Fibroblast of lung (primary cell): Measurements from ENCODE around the gene FKBP9. TPM values are rescaled to one million over a fixed set of nuclear protein-coding genes. Genes with fewer than 3 reads are reported as not detected.
A peak's percentile ranks its signal among the peaks of the same experiment; 100 is the strongest.

Experiments
- DNase-seq, 2 donors: peaks; one replicate each; pipeline versions ENCODE4 v3.0.0 to v3.0.0-alpha.2; 2010; ENCODE audit warnings: low read depth in 2 of 2
- H2AFZ ChIP-seq: 2 replicates; pipeline ENCODE4 v1.5.1; 2012; ENCODE audit warnings: low read length, control low read depth, inconsistent platforms
- H3K27ac ChIP-seq: 2 replicates; pipeline ENCODE4 v1.5.1; 2011; ENCODE audit warnings: low read length, control low read depth; ENCODE audit not compliant: insufficient read depth
- H3K27me3 ChIP-seq: 2 replicates; pipeline ENCODE4 v1.5.1; 2011; ENCODE audit warnings: mild to moderate bottlenecking, low read length; ENCODE audit not compliant: control insufficient read depth, insufficient read depth
- H3K36me3 ChIP-seq: 2 replicates; pipeline ENCODE4 v1.5.1; 2011; ENCODE audit warnings: low read length; ENCODE audit not compliant: control insufficient read depth, insufficient read depth
- H3K4me1 ChIP-seq: 2 replicates; pipeline ENCODE4 v1.5.1; 2011; ENCODE audit warnings: low read length; ENCODE audit not compliant: control insufficient read depth, insufficient read depth; ENCODE audit errors: extremely low read depth
- H3K4me2 ChIP-seq: 2 replicates; pipeline ENCODE4 v1.5.1; 2011; ENCODE audit warnings: low read length, control low read depth; ENCODE audit not compliant: insufficient read depth; ENCODE audit errors: extremely low read depth
- H3K4me3 ChIP-seq, 4 experiments: fragments of 200-600 bp in 1 of 4; sonication (generic) in 1 of 4; replicated peaks in 1 of 4; 2 replicates each; pipeline ENCODE4 v1.5.1; 2011 to 2016; ENCODE audit warnings: low read length in 4 of 4, low read depth in 3 of 4, mild to moderate bottlenecking in 3 of 4, control low read depth in 2 of 4, inconsistent platforms in 1 of 4, mixed read lengths in 1 of 4; ENCODE audit not compliant: insufficient read depth in 1 of 4; ENCODE audit errors: control extremely low read depth in 1 of 4
- H3K79me2 ChIP-seq: 2 replicates; pipeline ENCODE4 v1.5.1; 2012; ENCODE audit warnings: mild to moderate bottlenecking, low read length, inconsistent platforms; ENCODE audit not compliant: control insufficient read depth, insufficient read depth
- H3K9ac ChIP-seq: 2 replicates; pipeline ENCODE4 v1.5.1; 2011; ENCODE audit warnings: mild to moderate bottlenecking, low read length, control low read depth; ENCODE audit not compliant: insufficient read depth
- H3K9me3 ChIP-seq: 2 replicates; pipeline ENCODE4 v1.5.1; 2012; ENCODE audit warnings: low read depth, low read length; ENCODE audit not compliant: control insufficient read depth, insufficient read depth
- H4K20me1 ChIP-seq: 2 replicates; pipeline ENCODE4 v1.5.1; 2011; ENCODE audit warnings: low read length; ENCODE audit not compliant: control insufficient read depth, insufficient read depth; ENCODE audit errors: extremely low read depth
- CTCF ChIP-seq, 2 donors: IDR thresholded peaks in 1 of 2; conservative IDR thresholded peaks in 1 of 2; 1 replicate in 1 of 2; 2 replicates in 1 of 2; pipeline ENCODE4 v1.5.1; 2011 to 2012; ENCODE audit warnings: low read length in 2 of 2, control low read depth in 1 of 2, inconsistent platforms in 1 of 2, low read depth in 1 of 2, mild to moderate bottlenecking in 1 of 2
- EZH2 ChIP-seq: IDR thresholded peaks from 2 replicates; pipeline ENCODE4 v1.5.1; 2012; ENCODE audit warnings: low read length, control low read depth, mild to moderate bottlenecking; ENCODE audit errors: missing control alignments
- polyA plus RNA-seq, 2 donors: library from polyadenylated mRNA; depleted of rRNA in 1 of 2; stranded (reverse) in 1 of 2; unstranded in 1 of 2; fragments of >200 nt; gene quantifications; 2 replicates each; pipeline ENCODE4 v1.2.1, GENCODE V29; 2011 to 2012; ENCODE audit warnings: missing spikeins in 1 of 2
- total RNA-seq: library from RNA; depleted of rRNA; stranded (reverse); fragments of >200 nt; gene quantifications from 2 replicates; pipeline ENCODE4 v1.2.1, GENCODE V29; 2014

FKBP9 gene
- total and polyA plus RNA-seq, 2 donors (not counting 1 experiment from before 2014, with no cell fraction given) = 230 to 242 TPM

DNA sequence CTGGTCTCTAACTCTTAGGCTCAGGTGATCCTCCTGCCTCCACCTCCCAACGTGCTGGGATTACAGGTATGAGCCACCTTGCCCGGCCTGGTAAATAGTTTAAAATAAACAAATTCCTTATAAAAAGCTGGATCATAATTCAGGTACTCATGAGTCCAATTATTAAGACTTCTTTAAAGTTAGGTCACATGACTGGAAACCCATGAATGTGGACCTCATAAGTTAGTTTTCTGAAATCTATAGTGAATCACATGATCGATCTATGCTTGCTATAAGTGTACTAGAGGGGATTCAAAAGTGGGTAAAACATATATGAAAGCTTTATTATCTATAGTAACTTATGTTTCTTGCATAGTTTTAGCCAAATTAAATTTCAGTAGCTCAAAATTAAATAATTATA is 91.0 kb downstream of the FKBP9 start:
- DNase-seq = no peak
- H3K36me3 ChIP-seq = no peaks in the 10 kb centered on the region
- H3K9ac ChIP-seq = no peak overlapping the region
- TF ChIP-seq CTCF (conservative IDR thresholded peaks at IDR 0.05 in 1 of 2, IDR thresholded peaks at IDR 0.05 in 1 of 2; ENCODE audit: low read depth in 1 of 2, low read length in 2 of 2) = no peak
- TF ChIP-seq EZH2 = no peak
- no peak overlapping the region for H3K27ac ChIP-seq
- no peak overlapping the region for H3K4me2 ChIP-seq
- H3K27me3 ChIP-seq = no peaks in the 10 kb centered on the region
- no peaks in the 10 kb centered on the region for H4K20me1 ChIP-seq
- H3K4me1 ChIP-seq = no peaks in the 10 kb centered on the region
- no peak overlapping the region for H2AFZ ChIP-seq
- no peak overlapping the region for H3K4me3 ChIP-seq
- no peaks in the 10 kb centered on the region for H3K9me3 ChIP-seq
- peaks cover 53% of the 10 kb centered on the region for H3K79me2 ChIP-seq

- H3K9ac ChIP-seq = no peak overlapping the region
- TF ChIP-seq CTCF (conservative IDR thresholded peaks at IDR 0.05 in 1 of 2, IDR thresholded peaks at IDR 0.05 in 1 of 2; ENCODE audit: low read depth in 1 of 2, low read length in 2 of 2) (no peak), EZH2 (no peak)
- no peak overlapping the region for H3K27ac ChIP-seq
- no peak overlapping the region for H2AFZ ChIP-seq
- no peak for DNase-seq
- H3K4me2 ChIP-seq = no peak overlapping the region
- no peaks in the 10 kb centered on the region for H4K20me1 ChIP-seq
- H3K9me3 ChIP-seq = no peaks in the 10 kb centered on the region
- peaks cover 54% of the 10 kb centered on the region for H3K79me2 ChIP-seq
- no peaks in the 10 kb centered on the region for H3K4me1 ChIP-seq
- H3K36me3 ChIP-seq = no peaks in the 10 kb centered on the region
- no peak overlapping the region for H3K4me3 ChIP-seq
- H3K27me3 ChIP-seq = no peaks in the 10 kb centered on the region
These were observed 91.5 kb downstream of the FKBP9 start for GRCh38 chr7:33048704-33049103.

DNA sequence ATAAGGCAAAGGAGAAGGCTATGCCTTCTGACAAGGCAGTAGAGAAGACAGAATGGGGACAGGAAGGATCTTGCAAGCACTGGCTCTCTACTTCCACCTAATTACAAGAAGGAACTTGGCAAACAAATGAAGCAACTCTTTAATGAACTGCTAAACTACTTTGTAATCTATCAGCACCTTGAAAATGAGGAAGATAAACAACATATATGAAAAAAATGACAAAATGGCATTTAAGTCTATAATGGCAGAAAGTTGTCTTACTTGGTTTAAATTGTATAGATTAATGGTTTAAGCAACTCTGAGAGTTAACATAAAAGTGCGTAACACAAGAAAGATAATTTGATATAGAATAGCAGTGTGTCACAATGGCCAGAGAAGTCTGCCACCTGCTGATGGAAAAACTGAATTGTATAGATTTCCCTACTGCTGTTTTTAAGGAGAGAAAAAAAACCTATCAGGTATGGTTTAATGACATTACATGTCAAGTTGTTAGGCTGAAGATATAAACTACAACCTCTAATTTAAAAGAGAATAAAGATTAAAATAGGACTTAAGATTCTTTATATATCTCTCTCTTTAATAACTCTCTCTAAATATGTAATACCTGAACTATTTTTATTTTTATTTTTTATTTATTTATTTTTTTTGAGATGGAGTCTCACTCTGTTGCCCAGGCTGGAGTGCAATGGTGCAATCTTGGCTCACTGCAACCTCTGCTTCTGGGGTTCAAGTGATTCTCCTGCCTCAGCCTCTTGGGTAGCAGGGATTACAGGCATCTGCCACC is 93.5 kb downstream of the FKBP9 start:
- DNase-seq = peak; percentile 41 to 73
- no peak overlapping the region for H3K9ac ChIP-seq
- no peak overlapping the region for H3K4me2 ChIP-seq
- H4K20me1 ChIP-seq = no peaks in the 10 kb centered on the region
- H2AFZ ChIP-seq = no peak overlapping the region
- peaks cover 67% of the 10 kb centered on the region for H3K79me2 ChIP-seq
- no peak overlapping the region for H3K4me3 ChIP-seq
- H3K27me3 ChIP-seq = no peaks in the 10 kb centered on the region
- TF ChIP-seq EZH2 (no peak), CTCF (conservative IDR thresholded peaks at IDR 0.05 in 1 of 2, IDR thresholded peaks at IDR 0.05 in 1 of 2; ENCODE audit: low read depth in 1 of 2, low read length in 2 of 2) (peak; percentile 56 to 64)
- no peaks in the 10 kb centered on the region for H3K4me1 ChIP-seq
- H3K36me3 ChIP-seq = no peaks in the 10 kb centered on the region
- no peaks in the 10 kb centered on the region for H3K9me3 ChIP-seq
- no peak overlapping the region for H3K27ac ChIP-seq
